ENCODE data around the gene HNRNPL. TPM values are rescaled to one million over a fixed set of nuclear protein-coding genes. Genes with fewer than 3 reads are reported as not detected.

HNRNPL gene
- total RNA-seq, 4 donors from 2014 or later: 170 to 205 (median 179) TPM

GRCh38 chr19:38836159-38836982 is 13.4 kb downstream of the HNRNPL start:
- Histone ChIP-seq H3K27me3 (no peaks in the 10 kb centered on the region), H3K36me3 (peaks cover 10 to 64% (median 43%) of the 10 kb centered on the region in 3 donors), H3K4me1 (peaks cover 0 to 14% (median 9%) of the 10 kb centered on the region in 4 donors), H3K27ac (no peak overlapping the region), H3K4me3 (no peak overlapping the region), H3K9me3 (no peaks in the 10 kb centered on the region)
- WGBS, 2 donors: 63 to 70% methylated on average over 8 of the region's 8 CpGs
- DNase-seq (ENCODE audit: low spot score in 2 of 2): no peak
- no peak for TF ChIP-seq POLR2A (IDR thresholded peaks at IDR 0.05)
- no peak for TF ChIP-seq EP300 (IDR thresholded peaks at IDR 0.05)
- no peak for TF ChIP-seq CTCF (IDR thresholded peaks at IDR 0.05)

GRCh38 chr19:38834590-38834989 is 15.2 kb downstream of the HNRNPL start:
- no peak for DNase-seq (ENCODE audit: low spot score in 2 of 2)
- H3K36me3 ChIP-seq: peaks cover 5 to 52% (median 26%) of the 10 kb centered on the region in 3 donors
- no peak for TF ChIP-seq POLR2A (IDR thresholded peaks at IDR 0.05)
- TF ChIP-seq EP300 (IDR thresholded peaks at IDR 0.05): no peak
- TF ChIP-seq CTCF (IDR thresholded peaks at IDR 0.05): no peak
- H3K4me1 ChIP-seq: peaks cover 0 to 20% (median 12%) of the 10 kb centered on the region in 4 donors
- peak overlapping the region in 1 of 4 donors; percentile 30 for H3K27ac ChIP-seq
- H3K4me3 ChIP-seq: no peak overlapping the region
- no peaks in the 10 kb centered on the region for H3K27me3 ChIP-seq
- no peaks in the 10 kb centered on the region for H3K9me3 ChIP-seq
- 89 to 91% methylated on average over 6 of the region's 6 CpGs for WGBS, 2 donors

- H3K4me3 ChIP-seq: no peak overlapping the region
- WGBS, 2 donors: 85 to 94% methylated on average over 4 of the region's 4 CpGs
- no peaks in the 10 kb centered on the region for H3K9me3 ChIP-seq
- no peaks in the 10 kb centered on the region for H3K27me3 ChIP-seq
- TF ChIP-seq POLR2A (IDR thresholded peaks at IDR 0.05): no peak
- TF ChIP-seq CTCF (IDR thresholded peaks at IDR 0.05): no peak
- TF ChIP-seq EP300 (IDR thresholded peaks at IDR 0.05): no peak
- H3K27ac ChIP-seq: peak overlapping the region in 1 of 4 donors; percentile 30
- H3K4me1 ChIP-seq: peaks cover 0 to 20% (median 12%) of the 10 kb centered on the region in 4 donors
- H3K36me3 ChIP-seq: peaks cover 5 to 51% (median 23%) of the 10 kb centered on the region in 3 donors
- DNase-seq (ENCODE audit: low spot score in 2 of 2): no peak
Measured at GRCh38 chr19:38834104-38834490, 15.7 kb downstream of the HNRNPL start.

- no peak overlapping the region for H3K4me3 ChIP-seq
- no peak for DNase-seq (ENCODE audit: low spot score in 2 of 2)
- peak overlapping the region in 3 of 4 donors; percentile 91 to 97 (median 95) for H3K27ac ChIP-seq
- 83 to 90% methylated on average over 7 of the region's 7 CpGs for WGBS, 2 donors
- peaks cover 0 to 20% (median 12%) of the 10 kb centered on the region in 4 donors for H3K4me1 ChIP-seq
- H3K36me3 ChIP-seq: peaks cover 5 to 50% (median 12%) of the 10 kb centered on the region in 3 donors
- H3K27me3 ChIP-seq: no peaks in the 10 kb centered on the region
- TF ChIP-seq EP300 (IDR thresholded peaks at IDR 0.05) (no peak), CTCF (IDR thresholded peaks at IDR 0.05) (no peak), POLR2A (IDR thresholded peaks at IDR 0.05) (no peak)
- no peaks in the 10 kb centered on the region for H3K9me3 ChIP-seq
Measured at GRCh38 chr19:38833092-38833425, 16.7 kb downstream of the HNRNPL start.

- H3K9me3 ChIP-seq: no peaks in the 10 kb centered on the region
- H3K36me3 ChIP-seq: peaks cover 0 to 32% (median 0%) of the 10 kb centered on the region in 3 donors
- H3K4me1 ChIP-seq: peaks cover 0 to 38% (median 16%) of the 10 kb centered on the region in 4 donors
- peak overlapping the region; percentile 61 to 81 (median 77) for H3K4me3 ChIP-seq
- peak in 1 of 2 donors; percentile 36 for DNase-seq (ENCODE audit: low spot score in 2 of 2)
- WGBS, 2 donors: 1% methylated on average over 15 to 16 of the region's 16 CpGs
- H3K27ac ChIP-seq: peak overlapping the region; percentile 79 to 97 (median 93)
- no peak for TF ChIP-seq CTCF (IDR thresholded peaks at IDR 0.05)
- TF ChIP-seq POLR2A (IDR thresholded peaks at IDR 0.05): no peak
- no peak for TF ChIP-seq EP300 (IDR thresholded peaks at IDR 0.05)
- no peaks in the 10 kb centered on the region for H3K27me3 ChIP-seq
Measured at GRCh38 chr19:38831142-38831605, 18.6 kb downstream of the HNRNPL start.

Data from tibial nerve (tissue), 4 donors.